AML-193 (cell line): ENCODE data around the gene NR4A3.
A peak's percentile ranks its signal among the peaks of the same experiment; 100 is the strongest.

Experiments
- DNase-seq, 2 experiments: peaks; one replicate each; lab custom pipeline; 2025; lab: John Stamatoyannopoulos, UW

NR4A3 gene

GRCh38 chr9:99878651-99879050 is 57.0 kb downstream of the NR4A3 start:
- no peak for DNase-seq

GRCh38 chr9:99881769-99882168 is 60.1 kb downstream of the NR4A3 start:
- DNase-seq = no peak

- DNase-seq = peak; percentile 30 to 54
These were observed 64.1 kb downstream of the NR4A3 start for GRCh38 chr9:99885747-99886146.

- no peak for DNase-seq
These were observed 67.4 kb downstream of the NR4A3 start for GRCh38 chr9:99889120-99889519.

- DNase-seq = no peak
These were observed 73.1 kb downstream of the NR4A3 start for GRCh38 chr9:99894826-99895225.

- no peak for DNase-seq
These were observed 73.8 kb downstream of the NR4A3 start for GRCh38 chr9:99895510-99895909.

GRCh38 chr9:99896119-99896518 is 74.4 kb downstream of the NR4A3 start:
- no peak for DNase-seq

- no peak for DNase-seq
These were observed 81.7 kb downstream of the NR4A3 start for GRCh38 chr9:99903393-99903792.

GRCh38 chr9:99905833-99906402 is 84.2 kb downstream of the NR4A3 start:
- DNase-seq = no peak

GRCh38 chr9:99906403-99907207 is 84.9 kb downstream of the NR4A3 start, which contains the start of gene STX17:
Gene STX17, plus strand, starts transcription at chr9:99906654. Its CDS starts 8,586 bp downstream, at chr9:99915240.
- DNase-seq = peak; percentile 45 to 49

GRCh38 chr9:99907208-99907532 is 85.5 kb downstream of the NR4A3 start:
- no peak for DNase-seq

GRCh38 chr9:99911600-99911999 is 89.9 kb downstream of the NR4A3 start:
- DNase-seq = no peak
